ENCODE measurements around the gene XYLB.

The XYLB gene

GRCh38 chr3:38457111-38458003 is 110.8 kb downstream of the XYLB start:
- DNase-seq, result no peak

GRCh38 chr3:38458796-38459498 is 112.4 kb downstream of the XYLB start:
- DNase-seq, result no peak

GRCh38 chr3:38459499-38460048 is 113.0 kb downstream of the XYLB start:
- no peak for DNase-seq

GRCh38 chr3:38460377-38461270 is 114.0 kb downstream of the XYLB start:
- no peak for DNase-seq

Data from SIG-M5 (cell line).